B cell (primary cell): ENCODE data around the gene CCL15. TPM values are rescaled to one million over a fixed set of nuclear protein-coding genes. Genes with fewer than 3 reads are reported as not detected.
"Not testable (repeated sequence)": the region's sequence is repeated elsewhere in the genome, so short reads cannot be mapped to it uniquely, and the experiment has no call there.

Experiments
- ATAC-seq: fragments of 200-7000 bp; cut with Tn5 transposase; one replicate; pipeline ENCODE4 v1.10.0; 2021; ENCODE audit warnings: low read depth, mild to moderate bottlenecking, moderate number of reproducible peaks, moderate library complexity
- CTCF ChIA-PET: fragments of 350-600 bp; sonication (Branson Sonifier 250); formaldehyde crosslinking; loops from one replicate; lab custom pipeline; 2021; ENCODE audit warnings: antibody characterized with exemption, inconsistent platforms; lab: Charles Lee
- POLR2A ChIA-PET: fragments of 350-600 bp; sonication (Branson Sonifier 250); formaldehyde crosslinking; loops from one replicate; lab custom pipeline; 2021; ENCODE audit warnings: antibody characterized with exemption; lab: Charles Lee
- DNase-seq: peaks from one replicate; pipeline ENCODE4 v3.0.0; 2013
- H2AFZ ChIP-seq: 2 replicates; pipeline ENCODE4 v1.6.1; 2012; ENCODE audit warnings: mild to moderate bottlenecking, low read depth, low read length; ENCODE audit not compliant: insufficient read depth, poor library complexity, severe bottlenecking
- H3K27ac ChIP-seq, 2 donors: 1 replicate in 1 of 2; 2 replicates in 1 of 2; pipeline ENCODE4 v1.5.1; 2012 to 2013; ENCODE audit warnings: low read length in 2 of 2, mild to moderate bottlenecking in 2 of 2, moderate library complexity in 1 of 2
- H3K27me3 ChIP-seq, 4 experiments: fragments of 200-600 bp in 1 of 4; sonication (generic) in 1 of 4; replicated peaks in 1 of 4; 1 replicate in 2 of 4; 2 replicates in 2 of 4; pipeline versions ENCODE4 v1.6.1 to v1.7.0; 2013 to 2016; ENCODE audit warnings: low read length in 3 of 4, mild to moderate bottlenecking in 2 of 4, mixed read lengths in 1 of 4, moderate library complexity in 1 of 4; ENCODE audit not compliant: insufficient read depth in 4 of 4, control insufficient read depth in 3 of 4; ENCODE audit errors: control extremely low read depth in 1 of 4
- H3K36me3 ChIP-seq, 2 experiments: replicated peaks in 1 of 2; 1 replicate in 1 of 2; 2 replicates in 1 of 2; pipeline versions ENCODE4 v1.6.1 to v1.7.1; 2013; ENCODE audit warnings: low read length in 1 of 2; ENCODE audit not compliant: insufficient read depth in 2 of 2, control insufficient read depth in 1 of 2; ENCODE audit errors: control extremely low read depth in 1 of 2, extremely low read depth in 1 of 2
- H3K4me1 ChIP-seq, 2 donors: fragments of 200-600 bp in 1 of 2; sonication (generic) in 1 of 2; 1 replicate in 1 of 2; 2 replicates in 1 of 2; pipeline versions ENCODE4 v1.5.1 to v1.6.1; 2013 to 2017; ENCODE audit warnings: low read length in 2 of 2; ENCODE audit not compliant: control insufficient read depth in 2 of 2, insufficient read depth in 2 of 2
- H3K4me2 ChIP-seq: replicated peaks from 2 replicates; pipeline ENCODE3; 2012; ENCODE audit warnings: mild to moderate bottlenecking, low read depth, low read length; ENCODE audit not compliant: poor library complexity, severe bottlenecking
- H3K4me3 ChIP-seq, 5 experiments: fragments of 200-600 bp in 1 of 5; sonication (generic) in 1 of 5; 1 replicate in 3 of 5; 2 replicates in 2 of 5; pipeline versions ENCODE4 v1.5.1 to v1.7.0; 2011 to 2016; ENCODE audit warnings: low read length in 4 of 5, mild to moderate bottlenecking in 4 of 5, low read depth in 2 of 5, control low read depth in 1 of 5, moderate library complexity in 1 of 5; ENCODE audit not compliant: insufficient read depth in 1 of 5; ENCODE audit errors: control extremely low read depth in 1 of 5, extremely low read depth in 1 of 5
- H3K79me2 ChIP-seq: fragments of 200-600 bp; sonication (generic); one replicate; pipeline ENCODE4 v1.6.0; 2016; ENCODE audit warnings: low read length; ENCODE audit not compliant: control insufficient read depth, insufficient read depth
- H3K9ac ChIP-seq: fragments of 200-600 bp; sonication (generic); 2 replicates; pipeline ENCODE4 v1.6.1; 2017; ENCODE audit warnings: mild to moderate bottlenecking, low read length, moderate library complexity
- H3K9me3 ChIP-seq, 3 donors: one replicate each; pipeline versions ENCODE4 v1.6.1 to v1.7.1; 2013; ENCODE audit warnings: low read length in 2 of 3; ENCODE audit not compliant: control insufficient read depth in 2 of 3, insufficient read depth in 1 of 3; ENCODE audit errors: control extremely low read depth in 1 of 3
- H4K20me1 ChIP-seq: 2 replicates; pipeline ENCODE4 v1.6.0; 2012; ENCODE audit warnings: mild to moderate bottlenecking, low read length; ENCODE audit not compliant: insufficient read depth, control insufficient read depth, poor library complexity, severe bottlenecking
- H3K27ac Mint-ChIP-seq: one replicate; pipeline ENCODE4 v1.8.0; 2021; ENCODE audit warnings: mixed read lengths
- H3K27me3 Mint-ChIP-seq: one replicate; pipeline ENCODE4 v1.8.0; 2021; ENCODE audit warnings: mixed read lengths
- H3K4me1 Mint-ChIP-seq: one replicate; pipeline ENCODE4 v1.8.0; 2021; ENCODE audit warnings: mixed read lengths
- H3K4me3 Mint-ChIP-seq: one replicate; pipeline ENCODE4 v1.8.0; 2021; ENCODE audit warnings: mixed read lengths
- H3K9me3 Mint-ChIP-seq: one replicate; pipeline ENCODE4 v1.8.0; 2022; ENCODE audit warnings: mixed read lengths; ENCODE audit not compliant: insufficient read depth
- EZH2 ChIP-seq: IDR thresholded peaks from 2 replicates; pipeline ENCODE4 v1.6.1; 2012; ENCODE audit warnings: borderline replicate concordance, low read depth, mild to moderate bottlenecking, moderate library complexity, low read length; ENCODE audit not compliant: insufficient read depth, poor library complexity, severe bottlenecking
- WGBS: methylation state at CpG from one replicate; pipeline ENCODE4 v1.1.5; 2013; ENCODE audit warnings: missing lambda C conversion rate; ENCODE audit not compliant: insufficient coverage; 5-methylcytosine and 5-hydroxymethylcytosine counted together
- intact Hi-C: fragments of 100-400 bp; cut with micrococcal nuclease; formaldehyde crosslinking; loops from one replicate; pipeline ENCODE4 v1.10.0; 2022
- polyA plus RNA-seq: library from polyadenylated mRNA; depleted of rRNA; stranded (reverse); fragments of >200 nt; gene quantifications from 2 replicates; pipeline ENCODE4 v1.2.3, GENCODE V29; 2012
- total RNA-seq, 2 donors: library from RNA; stranded (reverse); fragments of 120-200 nt in 1 of 2; gene quantifications; 1 replicate in 1 of 2; 2 replicates in 1 of 2; pipeline versions ENCODE4 v1.2.3 to v1.2.4, GENCODE V29; 2013 to 2022

The CCL15 gene
- total and polyA plus RNA-seq, 2 donors (not counting 1 experiment from before 2014, with no cell fraction given) = not detected

- WGBS = 88% methylated on average over 9 of the region's 11 CpGs
- CTCF ChIA-PET = no interaction called here
- no peak overlapping the region for H3K27ac Mint-ChIP-seq
Observed at GRCh38 chr17:35998018-35998545, 3.3 kb downstream of the CCL15 start.

GRCh38 chr17:35995346-35995745 is 6.0 kb downstream of the CCL15 start:
- peaks cover 38% of the 10 kb centered on the region for H3K4me1 Mint-ChIP-seq
- H3K27me3 Mint-ChIP-seq = peaks cover 14% of the 10 kb centered on the region
- WGBS = 33% methylated on average over 1 of the region's 2 CpGs
- peak; percentile 18 for DNase-seq
- H3K9me3 Mint-ChIP-seq, H3K9me3 ChIP-seq, POLR2A ChIA-PET, H3K9ac ChIP-seq, H3K27ac ChIP-seq, H2AFZ ChIP-seq, H3K27ac Mint-ChIP-seq, H4K20me1 ChIP-seq, H3K79me2 ChIP-seq, ATAC-seq, H3K36me3 ChIP-seq, H3K27me3 ChIP-seq, intact Hi-C loops: not testable (repeated sequence)
- Histone ChIP-seq H3K4me2 (peak overlapping the region; percentile 30), H3K4me3 (peak overlapping the region in 1 of 5 experiments; percentile 29), H3K4me1 (peaks cover 19 to 30% of the 10 kb centered on the region in 2 donors)
- peak overlapping the region; percentile 59 for H3K4me3 Mint-ChIP-seq
- CTCF ChIA-PET = interaction anchor here (1.0 to 1.6 kb wide), 4 partner anchors 17 to 153 kb away, joined by 3 to 10 read pairs (median 6); no protein-coding TSS in a partner anchor

More at GRCh38 chr17:35998018-35998545, 3.3 kb downstream of the CCL15 start:
- Histone ChIP-seq H3K27me3 (peaks cover 0 to 4% (median 0%) of the 10 kb centered on the region in 4 experiments), H3K27ac (no peak overlapping the region), H3K9ac (no peak overlapping the region), H4K20me1 (no peaks in the 10 kb centered on the region), H3K4me1 (peaks cover 16 to 30% of the 10 kb centered on the region in 2 donors), H3K79me2 (no peaks in the 10 kb centered on the region), H2AFZ (no peak overlapping the region), H3K4me3 (no peak overlapping the region), H3K9me3 (no peaks in the 10 kb centered on the region), H3K4me2 (no peak overlapping the region), H3K36me3 (no peaks in the 10 kb centered on the region)
- no peaks in the 10 kb centered on the region for H3K9me3 Mint-ChIP-seq
- H3K4me1 Mint-ChIP-seq = peaks cover 38% of the 10 kb centered on the region
- no peak for DNase-seq
- no peak for TF ChIP-seq EZH2
- no peak overlapping the region for H3K4me3 Mint-ChIP-seq
- no peak for ATAC-seq
- POLR2A ChIA-PET = no interaction called here
- intact Hi-C loops = no loop called here
- H3K27me3 Mint-ChIP-seq = peaks cover 25% of the 10 kb centered on the region
